Mucosa of rectum (tissue), 2 donors: ENCODE results near the gene SEC16A.
A peak's percentile ranks its signal among the peaks of the same experiment; 100 is the strongest.

Experiments
- H3K27ac ChIP-seq, 2 donors: one replicate each; pipeline ENCODE4 v1.7.0; 2013; ENCODE audit warnings: inconsistent platforms in 2 of 2, low read depth in 2 of 2, low read length in 2 of 2
- H3K27me3 ChIP-seq, 2 donors: one replicate each; pipeline ENCODE4 v1.7.0; 2013; ENCODE audit warnings: low read length in 2 of 2; ENCODE audit not compliant: control insufficient read depth in 2 of 2, insufficient read depth in 2 of 2
- H3K36me3 ChIP-seq, 2 donors: one replicate each; pipeline ENCODE4 v1.7.0; 2013; ENCODE audit warnings: low read length in 2 of 2; ENCODE audit not compliant: control insufficient read depth in 2 of 2, insufficient read depth in 2 of 2
- H3K4me1 ChIP-seq, 2 donors: one replicate each; pipeline ENCODE4 v1.7.0; 2013; ENCODE audit warnings: low read length in 2 of 2, mild to moderate bottlenecking in 1 of 2; ENCODE audit not compliant: control insufficient read depth in 2 of 2, insufficient read depth in 2 of 2
- H3K4me3 ChIP-seq, 2 donors: one replicate each; pipeline ENCODE4 v1.7.0; 2013; ENCODE audit warnings: low read length in 2 of 2
- H3K9ac ChIP-seq, 2 donors: one replicate each; pipeline ENCODE4 v1.7.0; 2013; ENCODE audit warnings: low read length in 2 of 2, low read depth in 1 of 2, mild to moderate bottlenecking in 1 of 2
- H3K9me3 ChIP-seq, 2 donors: one replicate each; pipeline ENCODE4 v1.7.0; 2013; ENCODE audit warnings: low read length in 2 of 2; ENCODE audit not compliant: control insufficient read depth in 2 of 2
- donor health status: healthy.
- donor health status: Normal muscosa, but diverticular disease.

The SEC16A gene

DNA sequence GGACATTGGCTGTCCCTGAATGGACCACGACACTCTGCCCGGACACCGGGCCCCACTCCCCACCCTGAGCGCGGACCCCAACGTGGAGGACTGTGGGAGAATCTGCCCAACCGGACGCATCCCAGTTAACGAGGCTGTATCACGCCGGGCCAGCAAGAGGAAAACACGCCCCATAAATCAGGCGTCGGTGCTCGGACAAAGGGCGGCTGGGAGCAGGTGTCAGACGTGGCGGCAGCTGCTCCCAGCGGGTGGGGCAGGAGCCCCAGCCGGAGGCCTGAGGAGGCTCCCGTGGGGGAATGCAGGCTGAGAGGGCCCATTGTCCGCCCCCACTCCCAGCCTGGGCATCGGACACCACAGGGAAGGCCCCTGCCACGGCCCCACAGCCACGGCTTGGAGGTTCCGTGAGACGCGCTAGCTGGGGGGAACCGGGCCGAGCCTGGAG, 43.8 kb upstream of the SEC16A start:
- Histone ChIP-seq H3K4me3 (peak overlapping the region in 1 of 2 donors; percentile 20), H3K4me1 (peaks cover 79 to 86% of the 10 kb centered on the region in 2 donors)

DNA sequence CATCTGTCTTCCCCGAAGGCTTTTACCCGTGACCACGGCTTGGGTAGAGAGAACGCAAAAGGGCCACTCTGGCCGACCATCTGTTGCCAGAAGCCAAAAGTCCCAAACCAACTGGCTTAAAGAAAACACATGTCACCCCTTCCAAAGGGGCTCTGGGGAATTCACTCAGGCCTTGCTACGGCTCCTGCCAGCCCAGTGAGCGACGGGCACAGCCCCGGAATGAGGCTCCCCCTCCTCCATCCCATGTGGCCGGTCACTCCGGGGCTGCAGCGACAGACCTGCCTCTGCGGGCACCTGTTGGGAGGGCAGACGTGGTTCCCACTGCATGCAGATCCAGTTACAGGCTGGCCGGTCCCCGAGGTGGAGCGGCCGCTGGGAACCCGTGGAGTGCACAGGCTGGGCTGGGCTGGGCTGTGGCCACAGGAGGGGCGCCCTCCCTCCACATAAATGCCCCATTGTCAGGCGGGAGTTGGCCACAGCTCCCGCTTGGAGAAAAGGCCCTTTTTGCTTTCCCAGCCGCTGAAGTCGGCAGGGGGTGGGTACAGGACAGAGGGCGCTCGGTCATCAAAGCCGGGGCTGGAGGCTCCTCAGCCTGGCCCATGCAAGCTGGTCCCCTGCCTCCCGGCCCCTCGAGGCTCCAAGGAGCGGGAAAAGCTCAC, 43.1 kb upstream of the SEC16A start:
- Histone ChIP-seq H3K9me3 (no peaks in the 10 kb centered on the region), H3K4me3 (peak overlapping the region in 1 of 2 donors; percentile 13), H3K9ac (peak overlapping the region; percentile 68 to 72), H3K4me1 (peaks cover 77 to 86% of the 10 kb centered on the region in 2 donors), H3K27ac (peak overlapping the region; percentile 89 to 94), H3K36me3 (peaks cover 0 to 5% of the 10 kb centered on the region in 2 donors), H3K27me3 (no peaks in the 10 kb centered on the region)

More for the DNA sequence above, 43.8 kb upstream of the SEC16A start:
- H3K36me3 ChIP-seq, result peaks cover 0 to 5% of the 10 kb centered on the region in 2 donors
- H3K27ac ChIP-seq, result peak overlapping the region; percentile 89 to 94
- no peaks in the 10 kb centered on the region for H3K27me3 ChIP-seq
- no peaks in the 10 kb centered on the region for H3K9me3 ChIP-seq
- peak overlapping the region; percentile 68 to 72 for H3K9ac ChIP-seq

- Histone ChIP-seq H3K9me3 (no peaks in the 10 kb centered on the region), H3K27me3 (no peaks in the 10 kb centered on the region), H3K4me3 (no peak overlapping the region), H3K36me3 (peaks cover 0 to 5% of the 10 kb centered on the region in 2 donors), H3K4me1 (peaks cover 76 to 86% of the 10 kb centered on the region in 2 donors), H3K27ac (peak overlapping the region; percentile 89 to 94), H3K9ac (peak overlapping the region in 1 of 2 donors; percentile 72)
These were observed 42.4 kb upstream of the SEC16A start for GRCh38 chr9:136525207-136525606.

DNA sequence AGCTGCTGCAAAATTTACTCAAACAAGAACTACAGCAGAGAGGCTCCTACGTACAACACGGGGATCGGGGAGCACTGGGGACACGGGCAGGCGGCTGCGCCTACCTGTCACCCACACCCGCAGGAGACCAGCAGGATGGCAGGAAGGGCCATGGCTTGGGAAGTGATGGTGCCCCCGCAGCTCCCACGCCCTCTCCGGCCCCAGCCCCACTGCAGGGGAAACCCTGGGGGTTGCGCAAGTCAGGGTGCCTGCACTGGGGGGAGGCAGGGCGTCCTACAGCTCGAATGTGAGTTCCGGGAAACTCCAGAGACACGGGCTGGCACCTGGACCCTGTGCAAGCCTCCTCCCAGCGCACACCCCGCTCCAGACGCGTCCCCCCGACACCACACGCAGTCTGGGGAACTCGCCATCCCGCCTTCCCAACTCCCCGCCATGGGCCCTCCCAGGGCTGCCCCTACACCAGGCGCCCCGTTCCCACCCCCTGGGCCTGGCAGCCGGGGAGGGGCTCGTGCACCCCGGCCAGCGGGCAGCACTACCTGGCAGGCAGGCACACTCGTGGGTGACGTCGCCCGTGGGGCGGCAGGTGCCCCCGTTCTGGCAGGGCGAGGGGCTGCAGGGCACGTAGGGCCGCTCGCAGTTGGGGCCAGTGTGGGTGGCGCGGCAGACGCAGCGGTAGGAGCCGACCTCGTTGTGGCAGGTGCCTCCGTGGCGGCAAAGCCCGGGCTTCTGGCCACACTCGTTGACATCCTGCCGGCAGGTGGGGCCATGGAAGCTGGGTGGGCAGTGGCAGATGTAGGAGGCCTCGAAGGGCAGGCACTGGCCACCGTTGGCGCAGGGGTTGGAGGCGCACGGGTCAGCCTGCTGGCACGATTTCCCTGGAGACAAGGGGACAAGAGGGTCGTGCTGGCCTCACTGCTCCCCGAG, 39.7 kb upstream of the SEC16A start:
- peaks cover 15 to 19% of the 10 kb centered on the region in 2 donors for H3K36me3 ChIP-seq

DNA sequence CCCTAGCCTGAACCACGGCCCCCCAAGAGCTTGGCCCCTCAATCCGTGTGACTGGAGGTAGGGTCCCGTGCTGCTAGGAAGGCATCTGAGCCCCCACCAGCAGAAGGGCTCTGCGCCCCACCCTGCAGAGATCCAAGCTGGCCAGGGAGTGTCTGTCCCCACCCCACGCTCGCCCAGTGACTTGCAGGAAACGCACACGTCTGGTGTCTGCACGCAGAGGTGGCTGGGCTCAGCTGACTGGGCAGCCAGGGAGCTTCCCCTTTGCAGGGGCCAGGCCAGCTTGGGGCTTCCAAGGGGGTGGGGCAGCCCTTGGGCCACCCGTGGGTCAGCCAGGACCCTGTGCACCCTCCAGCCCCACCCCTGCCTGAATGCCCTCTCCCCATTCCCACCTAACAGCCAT, 38.7 kb upstream of the SEC16A start:
- Histone ChIP-seq H3K27ac (peak overlapping the region; percentile 91 to 94), H3K9me3 (no peaks in the 10 kb centered on the region), H3K4me3 (peak overlapping the region in 1 of 2 donors; percentile 13), H3K9ac (peak overlapping the region; percentile 56 to 74), H3K4me1 (peaks cover 62 to 69% of the 10 kb centered on the region in 2 donors), H3K27me3 (no peaks in the 10 kb centered on the region), H3K36me3 (peaks cover 19 to 22% of the 10 kb centered on the region in 2 donors)

More for the DNA sequence above, 39.7 kb upstream of the SEC16A start:
- no peaks in the 10 kb centered on the region for H3K9me3 ChIP-seq
- H3K9ac ChIP-seq, result peak overlapping the region; percentile 34 to 58
- peaks cover 72 to 79% of the 10 kb centered on the region in 2 donors for H3K4me1 ChIP-seq
- no peaks in the 10 kb centered on the region for H3K27me3 ChIP-seq
- no peak overlapping the region for H3K4me3 ChIP-seq
- H3K27ac ChIP-seq, result peak overlapping the region; percentile 82 to 94

GRCh38 chr9:136520053-136520540, 37.3 kb upstream of the SEC16A start:
- H3K4me1 ChIP-seq, result peaks cover 53 to 54% of the 10 kb centered on the region in 2 donors
- H3K36me3 ChIP-seq, result peaks cover 25 to 28% of the 10 kb centered on the region in 2 donors
- no peaks in the 10 kb centered on the region for H3K9me3 ChIP-seq
- H3K27me3 ChIP-seq, result no peaks in the 10 kb centered on the region
- peak overlapping the region in 1 of 2 donors; percentile 26 for H3K4me3 ChIP-seq
- H3K9ac ChIP-seq, result peak overlapping the region; percentile 47 to 74
- H3K27ac ChIP-seq, result peak overlapping the region; percentile 91 to 94

DNA sequence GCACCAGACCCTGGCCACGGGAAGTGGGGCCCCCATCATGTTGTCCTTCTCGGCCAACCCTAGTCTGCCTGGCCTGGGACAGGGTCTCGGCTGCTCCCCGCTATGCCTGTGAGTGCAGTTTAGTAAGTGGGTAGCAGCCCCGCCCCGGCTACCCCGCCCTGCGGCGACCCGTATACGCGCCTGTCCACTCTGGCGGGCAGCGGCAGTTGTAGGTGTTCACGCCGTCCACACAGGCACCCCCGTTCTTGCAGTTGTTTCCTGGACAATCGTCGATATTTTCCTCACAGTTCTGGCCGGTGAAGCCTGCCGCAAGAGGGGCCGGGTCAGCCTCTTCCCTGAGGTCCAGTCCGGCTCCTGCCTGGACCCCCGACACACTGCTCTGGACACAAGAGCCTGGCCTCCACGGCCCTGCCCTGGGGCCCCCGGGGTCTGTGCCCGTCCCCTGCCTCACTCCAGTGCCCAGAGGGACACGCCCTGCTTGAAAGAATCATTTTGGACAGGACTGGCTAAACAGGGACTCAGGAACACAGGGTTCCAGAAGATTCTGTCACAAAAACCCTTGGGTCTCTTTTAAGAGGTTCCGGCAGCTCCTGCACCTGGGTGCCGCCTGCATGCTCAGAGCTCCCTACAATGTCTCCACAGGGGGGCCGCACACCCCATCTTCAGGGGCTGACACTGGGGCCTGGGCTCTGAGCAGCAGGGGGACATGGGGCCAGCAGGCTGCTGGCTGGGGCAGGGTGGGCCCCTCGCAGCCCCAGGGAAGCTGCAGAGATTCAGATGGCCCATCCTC, 36.6 kb upstream of the SEC16A start:
- Histone ChIP-seq H3K27me3 (no peaks in the 10 kb centered on the region), H3K9me3 (no peaks in the 10 kb centered on the region), H3K27ac (peak overlapping the region; percentile 91 to 94), H3K4me1 (peaks cover 50 to 51% of the 10 kb centered on the region in 2 donors), H3K9ac (peak overlapping the region in 1 of 2 donors; percentile 60), H3K4me3 (peak overlapping the region; percentile 13 to 26), H3K36me3 (peaks cover 31% of the 10 kb centered on the region in 2 donors)

GRCh38 chr9:136518623-136519022, 35.8 kb upstream of the SEC16A start:
- peaks cover 37 to 38% of the 10 kb centered on the region in 2 donors for H3K36me3 ChIP-seq
- H3K9me3 ChIP-seq, result no peaks in the 10 kb centered on the region
- H3K27ac ChIP-seq, result peak overlapping the region; percentile 91 to 94
- H3K4me1 ChIP-seq, result peaks cover 44% of the 10 kb centered on the region in 2 donors
- H3K4me3 ChIP-seq, result no peak overlapping the region
- no peak overlapping the region for H3K9ac ChIP-seq
- no peaks in the 10 kb centered on the region for H3K27me3 ChIP-seq

GRCh38 chr9:136517950-136518349, 35.1 kb upstream of the SEC16A start:
- peaks cover 37 to 39% of the 10 kb centered on the region in 2 donors for H3K4me1 ChIP-seq
- no peak overlapping the region for H3K9ac ChIP-seq

More at GRCh38 chr9:136517950-136518349, 35.1 kb upstream of the SEC16A start:
- Histone ChIP-seq H3K36me3 (peaks cover 40 to 42% of the 10 kb centered on the region in 2 donors), H3K9me3 (no peaks in the 10 kb centered on the region), H3K27ac (no peak overlapping the region), H3K27me3 (no peaks in the 10 kb centered on the region), H3K4me3 (no peak overlapping the region)
